Measurements from ENCODE around the gene SLC37A4.
"Not testable (repeated sequence)": the region's sequence is repeated elsewhere in the genome, so short reads cannot be mapped to it uniquely, and the experiment has no call there.

The SLC37A4 gene

DNA sequence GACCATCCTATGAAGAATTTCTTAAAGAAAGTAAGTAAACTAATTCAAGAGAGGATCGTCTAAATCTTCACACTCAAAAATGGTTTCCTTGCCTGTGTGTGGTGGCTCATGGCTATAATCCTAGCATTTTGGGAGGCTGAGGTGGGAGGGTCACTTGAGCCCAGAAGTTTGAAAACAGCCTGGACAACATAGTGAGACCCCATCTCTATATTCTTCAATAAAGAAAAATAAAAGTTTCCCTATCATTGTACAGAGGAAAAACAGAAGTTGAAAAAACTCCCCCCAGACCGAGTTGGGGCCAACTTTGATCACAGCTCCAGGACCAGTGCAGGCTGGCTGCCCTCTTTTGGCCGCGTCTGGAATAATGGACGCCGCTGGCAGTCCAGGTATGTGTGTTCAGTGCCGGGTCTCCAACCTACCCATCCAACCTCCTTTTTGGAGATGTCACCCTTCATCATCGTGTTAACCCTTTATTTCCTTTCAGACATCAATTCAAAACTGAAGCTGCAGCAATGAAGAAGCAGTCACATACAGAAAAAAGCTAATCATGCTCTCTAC, 15.5 kb downstream of the SLC37A4 start:
- H3K9ac ChIP-seq (ENCODE audit: low read length), result no peak overlapping the region
- H3K4me1 ChIP-seq (ENCODE audit: control insufficient read depth, low read depth, low read length), result peaks cover 9% of the 10 kb centered on the region
- H3K9me3 ChIP-seq (ENCODE audit: control insufficient read depth, low read depth, low read length), result no peaks in the 10 kb centered on the region
- H3K4me3 ChIP-seq (ENCODE audit: low read length), result no peak overlapping the region
- H3K27me3 ChIP-seq (ENCODE audit: control insufficient read depth, insufficient read depth, low read length), result no peaks in the 10 kb centered on the region
- peaks cover 51% of the 10 kb centered on the region for H3K36me3 ChIP-seq (ENCODE audit: control insufficient read depth, low read depth, low read length)
- no peak overlapping the region for H3K27ac ChIP-seq (ENCODE audit: low read length)

DNA sequence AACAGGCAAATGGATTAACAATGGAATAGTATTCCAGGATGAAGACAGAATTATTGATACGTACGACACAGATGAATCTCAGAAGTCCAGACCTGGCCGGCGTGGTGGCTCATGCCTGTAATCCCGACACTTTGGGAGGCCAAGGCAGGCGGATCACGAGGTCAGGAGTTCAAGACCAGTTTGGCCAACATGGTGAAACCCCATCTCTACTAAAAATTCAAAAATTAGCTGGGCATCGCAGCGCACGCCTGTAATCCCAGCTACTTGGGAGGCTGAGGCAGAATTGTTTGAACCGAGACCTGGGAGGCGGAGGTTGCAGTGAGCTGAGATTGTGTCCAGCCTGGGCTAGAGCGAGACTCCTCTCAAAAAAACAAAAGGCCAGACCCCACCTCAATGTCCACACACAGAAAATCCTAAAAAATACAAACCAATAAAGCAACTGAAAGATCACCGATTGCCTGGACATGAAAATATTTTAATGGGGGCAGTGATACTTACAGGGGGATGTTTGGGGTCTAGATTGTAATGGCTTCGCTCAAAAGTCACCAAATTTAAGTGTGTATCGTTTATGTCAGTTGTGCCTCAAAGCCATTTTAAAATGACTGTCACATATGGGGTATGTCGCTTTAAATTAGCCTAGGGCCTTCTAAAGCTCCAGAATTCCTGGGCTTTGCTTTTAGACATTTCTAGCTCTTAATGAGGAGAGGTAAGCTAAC, 16.3 kb downstream of the SLC37A4 start:
- H3K4me1 ChIP-seq (ENCODE audit: control insufficient read depth, low read depth, low read length), result peaks cover 9% of the 10 kb centered on the region
- no peak overlapping the region for H3K4me3 ChIP-seq (ENCODE audit: low read length)
- H3K36me3 ChIP-seq (ENCODE audit: control insufficient read depth, low read depth, low read length), result peaks cover 59% of the 10 kb centered on the region
- no peak overlapping the region for H3K27ac ChIP-seq (ENCODE audit: low read length)
- H3K27me3 ChIP-seq (ENCODE audit: control insufficient read depth, insufficient read depth, low read length), result no peaks in the 10 kb centered on the region
- H3K9ac ChIP-seq (ENCODE audit: low read length), result no peak overlapping the region
- no peaks in the 10 kb centered on the region for H3K9me3 ChIP-seq (ENCODE audit: control insufficient read depth, low read depth, low read length)

DNA sequence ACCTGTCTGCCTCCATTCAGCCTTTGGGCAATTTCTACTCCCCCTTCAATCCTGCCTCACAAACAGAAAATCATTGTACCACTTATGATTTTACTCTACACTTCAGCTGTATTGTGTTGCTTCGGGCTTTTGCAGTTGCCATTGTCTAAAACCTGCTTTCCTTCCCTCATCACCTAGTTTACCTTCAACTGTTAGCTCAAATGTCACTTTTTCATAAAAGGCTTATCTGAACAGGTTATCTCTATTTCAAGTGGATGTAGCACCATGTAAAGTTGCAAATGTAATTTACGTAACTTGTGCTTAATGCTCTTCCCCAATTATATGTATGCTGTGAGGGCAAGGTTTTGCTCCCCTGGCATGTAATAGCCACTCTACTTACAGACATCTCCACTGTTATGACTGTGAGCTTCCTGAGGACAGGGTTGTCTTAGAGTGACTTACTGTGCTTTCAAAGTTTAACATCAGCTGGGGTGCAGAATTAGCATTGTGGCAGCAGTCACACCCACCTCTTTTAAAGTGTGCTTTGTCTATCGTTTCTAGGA, 18.0 kb downstream of the SLC37A4 start:
- Histone ChIP-seq H3K36me3 (ENCODE audit: control insufficient read depth, low read depth, low read length) (peaks cover 64% of the 10 kb centered on the region), H3K4me1 (ENCODE audit: control insufficient read depth, low read depth, low read length) (peaks cover 9% of the 10 kb centered on the region), H3K9ac (ENCODE audit: low read length) (no peak overlapping the region), H3K4me3 (ENCODE audit: low read length) (no peak overlapping the region), H3K27me3 (ENCODE audit: control insufficient read depth, insufficient read depth, low read length) (no peaks in the 10 kb centered on the region), H3K9me3 (ENCODE audit: control insufficient read depth, low read depth, low read length) (no peaks in the 10 kb centered on the region), H3K27ac (ENCODE audit: low read length) (no peak overlapping the region)

DNA sequence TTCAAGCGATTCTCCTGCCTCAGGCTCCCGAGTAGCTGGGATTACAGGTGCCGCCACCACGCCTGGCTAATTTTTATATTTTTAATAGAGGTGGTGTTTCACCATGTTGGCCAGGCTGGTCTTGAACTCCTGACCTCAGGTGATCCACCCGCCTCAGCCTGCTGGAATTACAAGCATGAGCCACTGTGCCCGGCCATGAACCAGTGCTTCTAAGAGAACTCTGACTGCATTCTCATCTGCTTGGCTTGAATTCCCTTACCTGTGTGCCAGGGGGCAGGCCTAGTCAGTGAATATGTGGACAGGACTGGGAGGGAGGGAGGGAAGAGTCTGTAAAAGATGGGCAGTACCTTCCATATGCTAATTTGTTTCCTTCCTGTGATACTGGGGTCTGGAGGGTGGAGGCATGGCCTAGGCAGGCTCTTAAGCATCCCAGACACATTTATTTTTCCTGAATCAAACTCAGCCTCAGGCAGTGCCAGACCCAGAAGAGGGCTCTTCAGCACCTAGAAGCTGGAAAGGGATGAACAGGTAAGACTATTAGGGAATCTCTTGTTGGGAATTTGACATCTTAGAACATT, 19.1 kb downstream of the SLC37A4 start:
- no peaks in the 10 kb centered on the region for H3K9me3 ChIP-seq (ENCODE audit: control insufficient read depth, low read depth, low read length)
- peaks cover 62% of the 10 kb centered on the region for H3K36me3 ChIP-seq (ENCODE audit: control insufficient read depth, low read depth, low read length)
- no peak overlapping the region for H3K27ac ChIP-seq (ENCODE audit: low read length)
- H3K9ac ChIP-seq (ENCODE audit: low read length), result no peak overlapping the region
- H3K4me3 ChIP-seq (ENCODE audit: low read length), result no peak overlapping the region
- peaks cover 3% of the 10 kb centered on the region for H3K4me1 ChIP-seq (ENCODE audit: control insufficient read depth, low read depth, low read length)
- no peaks in the 10 kb centered on the region for H3K27me3 ChIP-seq (ENCODE audit: control insufficient read depth, insufficient read depth, low read length)

DNA sequence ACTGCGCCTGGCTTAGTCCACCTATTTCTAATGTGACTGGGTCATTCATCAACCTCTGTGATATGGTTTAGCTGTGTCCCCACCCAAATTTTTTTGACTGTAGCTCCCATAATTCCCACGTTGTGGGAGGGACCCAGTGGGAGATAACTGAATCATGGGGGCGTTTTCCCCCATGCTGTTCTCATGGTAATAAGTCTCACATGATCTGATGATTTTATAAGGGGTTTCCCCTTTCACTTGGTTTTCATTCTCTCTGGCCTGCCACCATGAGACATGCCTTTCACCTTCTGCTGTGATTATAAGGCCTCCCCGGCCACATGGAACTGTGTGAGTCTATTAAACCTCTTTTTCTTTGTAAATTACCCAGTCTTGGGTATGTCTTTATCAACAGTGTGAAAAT, 24.0 kb downstream of the SLC37A4 start:
- Histone ChIP-seq H3K4me1 (ENCODE audit: control insufficient read depth, low read depth, low read length) (no peaks in the 10 kb centered on the region), H3K27ac (ENCODE audit: low read length) (no peak overlapping the region), H3K9ac (ENCODE audit: low read length) (no peak overlapping the region), H3K27me3 (ENCODE audit: control insufficient read depth, insufficient read depth, low read length) (no peaks in the 10 kb centered on the region), H3K36me3 (ENCODE audit: control insufficient read depth, low read depth, low read length) (peaks cover 43% of the 10 kb centered on the region), H3K4me3 (ENCODE audit: low read length) (no peak overlapping the region), H3K9me3 (ENCODE audit: control insufficient read depth, low read depth, low read length) (no peaks in the 10 kb centered on the region)

DNA sequence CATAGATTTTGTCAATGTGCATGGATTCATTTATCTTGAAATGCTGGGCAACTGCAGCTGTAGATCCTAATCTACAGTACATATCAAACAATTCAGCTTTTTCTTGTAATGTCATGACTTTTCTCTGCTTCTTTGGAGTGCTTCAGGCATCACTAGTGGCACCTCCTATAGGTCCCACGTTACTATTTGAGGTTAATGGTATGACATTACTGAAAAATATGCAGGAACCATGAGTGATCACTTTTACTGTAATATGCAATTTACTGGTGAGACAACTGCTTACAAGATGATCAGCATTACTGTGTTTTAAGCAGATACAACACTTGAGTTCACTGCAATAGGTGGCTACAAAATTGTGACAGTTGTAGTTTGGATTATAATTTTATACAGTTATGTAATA, 29.8 kb downstream of the SLC37A4 start:
- Histone ChIP-seq H3K27me3 (ENCODE audit: control insufficient read depth, insufficient read depth, low read length) (no peaks in the 10 kb centered on the region), H3K36me3 (ENCODE audit: control insufficient read depth, low read depth, low read length) (peaks cover 34% of the 10 kb centered on the region), H3K9ac (ENCODE audit: low read length) (no peak overlapping the region), H3K27ac (ENCODE audit: low read length) (no peak overlapping the region), H3K4me3 (ENCODE audit: low read length) (no peak overlapping the region), H3K9me3 (ENCODE audit: control insufficient read depth, low read depth, low read length) (no peaks in the 10 kb centered on the region), H3K4me1 (ENCODE audit: control insufficient read depth, low read depth, low read length) (peaks cover 8% of the 10 kb centered on the region)

DNA sequence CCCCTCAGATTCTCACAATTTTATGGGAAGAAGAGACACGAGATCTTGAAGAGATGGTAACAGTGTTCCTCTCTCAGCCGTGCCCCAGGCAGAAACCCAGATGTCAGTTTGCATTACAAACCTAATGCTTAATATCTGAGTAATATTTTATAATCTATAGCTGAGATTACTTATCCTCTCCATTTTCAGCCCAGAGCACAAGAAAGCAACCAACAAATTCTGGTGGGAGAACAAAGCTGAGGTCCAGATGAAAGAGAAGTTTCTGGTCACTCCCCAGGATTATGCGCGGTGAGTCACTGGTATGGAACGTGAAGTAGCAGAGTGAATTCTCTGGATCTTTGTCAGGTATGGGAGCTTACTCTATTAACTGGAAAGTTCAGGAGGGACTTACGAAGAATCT, 31.9 kb downstream of the SLC37A4 start:
- Histone ChIP-seq H3K9ac (ENCODE audit: low read length) (peak overlapping the region; percentile 88), H3K4me3 (ENCODE audit: low read length) (peak overlapping the region; percentile 95), H3K27ac (ENCODE audit: low read length) (no peak overlapping the region), H3K4me1 (ENCODE audit: control insufficient read depth, low read depth, low read length) (peaks cover 8% of the 10 kb centered on the region), H3K27me3 (ENCODE audit: control insufficient read depth, insufficient read depth, low read length) (no peaks in the 10 kb centered on the region), H3K9me3 (ENCODE audit: control insufficient read depth, low read depth, low read length) (no peaks in the 10 kb centered on the region), H3K36me3 (ENCODE audit: control insufficient read depth, low read depth, low read length) (peaks cover 30% of the 10 kb centered on the region)

DNA sequence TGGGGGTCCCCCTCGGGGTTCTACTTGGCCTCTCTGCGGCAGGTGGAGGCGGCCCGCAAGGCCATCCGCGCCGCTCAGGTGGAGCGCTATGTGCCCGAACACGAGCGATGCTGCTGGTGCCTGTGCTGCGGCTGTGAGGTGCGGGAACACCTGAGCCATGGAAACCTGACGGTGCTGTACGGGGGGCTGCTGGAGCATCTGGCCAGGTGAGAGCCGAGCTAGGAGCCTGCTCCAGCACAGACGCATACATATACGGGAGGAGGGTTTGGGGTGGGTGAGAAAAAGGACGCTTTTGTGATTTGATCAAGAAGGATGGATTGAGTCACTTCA, 32.3 kb downstream of the SLC37A4 start:
- H3K27me3 ChIP-seq (ENCODE audit: control insufficient read depth, insufficient read depth, low read length), result no peaks in the 10 kb centered on the region
- peak overlapping the region; percentile 61 for H3K27ac ChIP-seq (ENCODE audit: low read length)
- peaks cover 8% of the 10 kb centered on the region for H3K4me1 ChIP-seq (ENCODE audit: control insufficient read depth, low read depth, low read length)
- peak overlapping the region; percentile 95 for H3K4me3 ChIP-seq (ENCODE audit: low read length)
- no peaks in the 10 kb centered on the region for H3K9me3 ChIP-seq (ENCODE audit: control insufficient read depth, low read depth, low read length)
- H3K36me3 ChIP-seq (ENCODE audit: control insufficient read depth, low read depth, low read length), result peaks cover 30% of the 10 kb centered on the region
- peak overlapping the region; percentile 88 for H3K9ac ChIP-seq (ENCODE audit: low read length)

DNA sequence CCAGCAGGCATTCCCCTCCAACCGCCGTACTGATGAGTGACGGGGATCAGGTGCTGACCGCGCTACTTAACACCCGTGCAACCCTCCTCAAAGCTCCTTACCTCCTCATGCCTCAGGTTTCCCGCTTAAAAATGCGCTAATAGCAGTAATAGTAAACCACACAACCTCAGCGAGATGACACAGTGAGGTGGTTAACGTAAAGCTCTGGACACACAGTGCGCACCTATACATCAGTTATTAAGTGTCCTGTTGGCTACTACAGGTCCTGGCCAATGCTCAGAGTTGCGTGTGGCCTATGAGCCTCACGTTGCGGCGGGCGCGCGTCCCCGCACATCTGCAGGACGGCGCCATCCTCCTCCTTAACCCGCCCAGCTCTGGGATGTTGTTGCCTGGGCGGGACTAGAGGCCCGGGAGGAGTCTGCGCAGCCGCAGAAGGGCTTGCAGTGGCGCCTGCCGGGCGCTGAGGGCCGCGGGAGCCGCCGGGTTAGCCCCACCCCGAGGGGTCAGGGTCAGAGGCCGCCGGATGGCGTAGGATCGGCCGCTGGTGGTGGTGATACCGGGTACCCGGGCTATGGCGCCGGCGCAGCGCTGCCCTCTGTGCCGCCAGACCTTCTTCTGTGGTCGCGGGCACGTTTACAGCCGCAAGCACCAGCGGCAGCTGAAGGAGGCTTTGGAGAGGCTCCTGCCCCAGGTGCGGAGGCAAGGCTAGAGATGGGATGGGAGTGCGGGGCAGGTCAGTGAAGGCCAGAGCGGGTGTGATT, 32.9 kb downstream of the SLC37A4 start, which contains the start of gene CENATAC:
Gene CENATAC, plus strand, starts transcription at position 512 of the 761 bp plus-strand sequence. Its CDS starts 60 bp downstream, at position 572.
- Histone ChIP-seq H3K4me1 (ENCODE audit: control insufficient read depth, low read depth, low read length) (peaks cover 8% of the 10 kb centered on the region), H3K9ac (ENCODE audit: low read length) (peak within 1 kb of the TSS; percentile 88), H3K36me3 (ENCODE audit: control insufficient read depth, low read depth, low read length) (peaks cover 25% of the 10 kb centered on the region), H3K27me3 (ENCODE audit: control insufficient read depth, insufficient read depth, low read length) (no peaks in the 10 kb centered on the region), H3K27ac (ENCODE audit: low read length) (peak within 1 kb of the TSS; percentile 63), H3K9me3 (ENCODE audit: control insufficient read depth, low read depth, low read length) (no peaks in the 10 kb centered on the region), H3K4me3 (ENCODE audit: low read length) (peak within 1 kb of the TSS; percentile 95)

DNA sequence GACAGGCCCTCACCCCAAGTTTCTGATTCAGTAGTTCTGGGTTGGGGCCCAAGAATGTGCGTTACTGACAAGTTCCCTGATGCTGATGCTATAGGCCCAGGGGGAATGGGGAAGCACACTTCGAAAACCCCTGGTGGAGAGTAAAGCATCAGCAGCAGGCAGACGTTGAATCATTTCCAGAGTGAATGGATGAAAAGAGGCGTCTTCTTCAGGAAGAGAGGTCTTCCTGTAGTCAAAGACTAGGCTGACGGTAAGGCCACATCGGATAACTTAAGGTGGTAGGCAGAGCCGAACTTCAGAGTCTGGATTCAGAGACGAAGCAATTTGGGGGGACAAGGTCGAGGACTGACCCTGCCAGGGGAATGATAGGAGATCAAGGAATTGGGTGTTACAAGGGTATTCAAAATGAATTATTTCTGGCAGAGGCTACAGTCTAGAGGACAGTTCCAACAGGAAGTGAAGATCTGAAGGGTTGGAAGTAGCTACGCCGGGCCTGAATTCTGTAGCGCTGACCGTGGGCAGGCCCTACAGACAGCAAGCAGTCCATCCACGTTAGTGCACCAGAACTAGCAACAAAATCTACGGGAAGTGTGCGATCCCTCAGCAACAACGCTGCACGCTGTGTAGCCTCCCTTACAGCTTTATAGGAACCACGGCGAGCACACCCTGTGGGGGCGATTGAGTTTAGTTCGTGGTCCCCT, 33.6 kb downstream of the SLC37A4 start:
- H3K36me3 ChIP-seq (ENCODE audit: control insufficient read depth, low read depth, low read length), result peaks cover 21% of the 10 kb centered on the region
- H3K27ac ChIP-seq (ENCODE audit: low read length), result peak overlapping the region; percentile 63
- H3K9ac ChIP-seq (ENCODE audit: low read length), result peak overlapping the region; percentile 88
- no peaks in the 10 kb centered on the region for H3K27me3 ChIP-seq (ENCODE audit: control insufficient read depth, insufficient read depth, low read length)
- no peaks in the 10 kb centered on the region for H3K9me3 ChIP-seq (ENCODE audit: control insufficient read depth, low read depth, low read length)
- peak overlapping the region; percentile 95 for H3K4me3 ChIP-seq (ENCODE audit: low read length)
- H3K4me1 ChIP-seq (ENCODE audit: control insufficient read depth, low read depth, low read length), result peaks cover 8% of the 10 kb centered on the region

DNA sequence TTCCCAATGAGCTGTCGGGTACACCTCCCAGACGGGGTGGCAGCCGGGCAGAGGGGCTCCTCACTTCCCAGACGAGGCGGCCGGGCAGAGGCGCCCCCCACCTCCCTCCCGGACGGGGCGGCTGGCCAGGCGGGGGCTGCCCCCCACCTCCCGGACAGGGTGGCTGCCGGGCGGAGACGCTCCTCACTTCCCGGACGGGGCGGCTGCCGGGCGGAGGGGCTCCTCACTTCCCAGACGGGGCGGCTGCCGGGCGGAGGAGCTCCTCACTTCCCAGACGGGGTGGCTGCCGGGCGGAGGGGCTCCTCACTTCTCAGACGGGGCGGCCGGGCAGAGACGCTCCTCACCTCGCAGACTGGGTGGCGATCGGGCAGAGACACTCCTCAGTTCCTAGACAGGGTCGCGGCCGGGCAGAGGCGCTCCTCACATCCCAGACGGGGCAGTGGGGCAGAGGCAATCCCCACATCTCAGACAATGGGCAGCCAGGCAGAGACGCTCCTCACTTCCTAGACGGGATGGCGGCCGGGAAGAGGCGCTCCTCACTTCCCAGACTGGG, 39.1 kb downstream of the SLC37A4 start:
- not testable (repeated sequence) for H3K9ac ChIP-seq (ENCODE audit: low read length); H3K4me3 ChIP-seq (ENCODE audit: low read length); H3K27ac ChIP-seq (ENCODE audit: low read length); H3K27me3 ChIP-seq (ENCODE audit: control insufficient read depth, insufficient read depth, low read length); H3K36me3 ChIP-seq (ENCODE audit: control insufficient read depth, low read depth, low read length); H3K9me3 ChIP-seq (ENCODE audit: control insufficient read depth, low read depth, low read length); H3K4me1 ChIP-seq (ENCODE audit: control insufficient read depth, low read depth, low read length)
